HepG2 (cell line): ENCODE measurements around the gene TUT7. TPM values are rescaled to one million over a fixed set of nuclear protein-coding genes. Genes with fewer than 3 reads are reported as not detected.

ENCODE experiments used
- KDM6A ChIP-seq: IDR thresholded peaks from 2 replicates; pipeline ENCODE4 v1.6.1; 2016; ENCODE audit warnings: low read depth
- PCBP1 ChIP-seq: fragments of 200-400 bp; formaldehyde crosslinking; IDR thresholded peaks from 2 replicates; pipeline ENCODE4 v1.6.1; 2017; ENCODE audit warnings: mild to moderate bottlenecking, low read depth, low read length, borderline replicate concordance
- YEATS2 ChIP-seq: sonication (generic); formaldehyde crosslinking; IDR thresholded peaks from 2 replicates; pipeline ENCODE4 v1.4.0; 2020; ENCODE audit warnings: missing genetic modification reagents, borderline replicate concordance
- ZNF317 ChIP-seq: sonication (generic); formaldehyde crosslinking; IDR thresholded peaks from 2 replicates; pipeline ENCODE4 v1.5.0; 2020; ENCODE audit warnings: mild to moderate bottlenecking, missing genetic modification reagents
- ZNF326 ChIP-seq: sonication (generic); formaldehyde crosslinking; IDR thresholded peaks from 2 replicates; pipeline ENCODE4 v1.4.0; 2020; ENCODE audit warnings: missing genetic modification reagents, borderline replicate concordance
- ZNF530 ChIP-seq: sonication (generic); formaldehyde crosslinking; IDR thresholded peaks from 2 replicates; pipeline ENCODE4 v1.5.0; 2020; ENCODE audit warnings: low read depth, mild to moderate bottlenecking, missing genetic modification reagents
- ZNF549 ChIP-seq: sonication (generic); formaldehyde crosslinking; IDR thresholded peaks from 2 replicates; pipeline ENCODE4 v1.5.0; 2020; ENCODE audit warnings: missing genetic modification reagents
- polyA plus RNA-seq, 8 experiments: library from polyadenylated mRNA; depleted of rRNA in 3 of 8; stranded (reverse) in 7 of 8; unstranded in 1 of 8; fragments of >200 nt; fragmentation: Illumina TruSeq in 4 of 8; extraction: Trizol in 4 of 8; gene quantifications; 2 replicates each; pipeline versions ENCODE4 v1.2.1 to v1.2.3, GENCODE V29; 2011 to 2016; ENCODE audit warnings: low read depth in 4 of 8, missing spikeins in 1 of 8, mixed read lengths in 1 of 8; ENCODE audit not compliant: insufficient read depth in 1 of 8
- total RNA-seq, 5 experiments: library from RNA; depleted of rRNA; stranded (reverse); fragments of >200 nt; fragmentation: Illumina TruSeq; extraction: Trizol; gene quantifications; 2 replicates each; pipeline ENCODE4 v1.2.3, GENCODE V29; 2016; ENCODE audit warnings: low read depth in 1 of 5
- TF ChIP-seq, protein P1 (sequence below): IDR thresholded peaks from 2 replicates; pipeline ENCODE4 v1.6.1; 2016; ENCODE audit warnings: missing compliant biosample characterization, missing genetic modification reagents, borderline replicate concordance
- TF ChIP-seq, protein P2 (sequence below): sonication (generic); formaldehyde crosslinking; conservative IDR thresholded peaks from 2 replicates; pipeline ENCODE4 v1.8.0; 2022; ENCODE audit warnings: mild to moderate bottlenecking, moderate library complexity, missing genetic modification reagents
- TF ChIP-seq, protein P3 (sequence below): IDR thresholded peaks from 2 replicates; pipeline ENCODE4 v1.6.1; 2016; ENCODE audit warnings: low read depth
- TF ChIP-seq, protein P4 (sequence below): sonication (generic); formaldehyde crosslinking; IDR thresholded peaks from 2 replicates; pipeline ENCODE4 v1.5.1; 2020; ENCODE audit warnings: mild to moderate bottlenecking, missing genetic modification reagents, borderline replicate concordance
- TF ChIP-seq, protein P5 (sequence below): sonication (generic); formaldehyde crosslinking; IDR thresholded peaks from 2 replicates; pipeline ENCODE4 v1.5.1; 2020; ENCODE audit warnings: mild to moderate bottlenecking, missing genetic modification reagents, moderate library complexity

Gene TUT7
- total and polyA plus RNA-seq, 2 of the 13 experiments (the other 11 are each of a cell fraction or from before 2014, with no cell fraction given), result 12.0 to 19.4 TPM

DNA sequence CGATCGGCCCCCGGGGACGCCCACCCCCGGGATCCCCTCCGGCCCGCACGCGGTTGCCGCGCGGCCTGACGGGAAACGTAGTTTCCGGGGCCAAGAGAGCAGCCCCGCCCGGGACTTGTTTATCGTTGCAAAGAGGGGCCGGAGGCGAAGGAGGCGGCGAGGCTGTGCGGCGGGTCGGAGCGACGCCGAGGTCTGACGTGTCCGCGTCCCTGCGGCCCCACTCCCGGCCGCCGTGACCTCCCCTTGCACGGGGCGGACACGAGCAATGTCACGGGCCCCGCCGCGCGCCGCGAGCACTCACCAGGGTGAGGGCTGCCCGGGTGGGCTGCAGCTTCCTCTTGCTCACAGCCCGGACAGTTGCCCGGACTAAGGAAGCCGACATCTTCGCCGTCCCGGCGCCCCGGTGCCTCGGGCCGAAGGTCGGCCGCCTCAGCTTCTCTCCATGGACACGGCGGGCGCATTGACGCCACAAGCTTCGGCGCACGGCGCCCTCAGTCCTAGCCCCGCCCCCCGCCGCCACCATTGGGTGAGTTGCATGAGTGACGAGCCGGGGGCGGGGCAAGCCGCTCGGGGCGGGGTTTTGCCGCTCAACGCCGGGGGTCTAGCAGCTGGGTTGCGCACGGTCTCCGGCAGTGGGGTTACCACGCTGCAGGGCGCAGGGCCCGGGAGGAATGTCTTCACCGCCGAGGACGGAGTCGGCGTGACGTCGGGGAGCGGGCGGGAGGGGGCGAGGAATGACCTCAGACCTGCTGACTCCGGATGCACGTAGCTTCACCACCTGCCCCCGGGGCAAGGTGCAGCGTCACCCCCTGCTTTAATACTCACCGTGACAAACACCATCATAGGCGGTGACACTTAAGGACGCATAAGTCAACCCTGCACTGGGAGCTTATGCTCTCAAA is 71.9 kb downstream of the TUT7 start, which contains the start of gene ISCA1 (continued):
- TF ChIP-seq KDM6A (no peak), PCBP1 (no peak), ZNF317 (peak; percentile 60), ZNF549 (CRISPR knock-in tag) (0 out of 2 replicates have a peak, but pooled peaks have one; percentile 22), ZNF530 (no peak), YEATS2 (CRISPR knock-in tag) (no peak; the same call in 1 of the 2 replicates), ZNF326 (no peak)
- TF ChIP-seq, protein P1, sequence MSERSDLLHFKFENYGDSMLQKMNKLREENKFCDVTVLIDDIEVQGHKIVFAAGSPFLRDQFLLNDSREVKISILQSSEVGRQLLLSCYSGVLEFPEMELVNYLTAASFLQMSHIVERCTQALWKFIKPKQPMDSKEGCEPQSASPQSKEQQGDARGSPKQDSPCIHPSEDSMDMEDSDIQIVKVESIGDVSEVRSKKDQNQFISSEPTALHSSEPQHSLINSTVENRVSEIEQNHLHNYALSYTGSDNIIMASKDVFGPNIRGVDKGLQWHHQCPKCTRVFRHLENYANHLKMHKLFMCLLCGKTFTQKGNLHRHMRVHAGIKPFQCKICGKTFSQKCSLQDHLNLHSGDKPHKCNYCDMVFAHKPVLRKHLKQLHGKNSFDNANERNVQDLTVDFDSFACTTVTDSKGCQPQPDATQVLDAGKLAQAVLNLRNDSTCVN (CRISPR knock-in tag), result peak; percentile 28; the same call in 1 of the 2 replicates
- TF ChIP-seq, protein P2, sequence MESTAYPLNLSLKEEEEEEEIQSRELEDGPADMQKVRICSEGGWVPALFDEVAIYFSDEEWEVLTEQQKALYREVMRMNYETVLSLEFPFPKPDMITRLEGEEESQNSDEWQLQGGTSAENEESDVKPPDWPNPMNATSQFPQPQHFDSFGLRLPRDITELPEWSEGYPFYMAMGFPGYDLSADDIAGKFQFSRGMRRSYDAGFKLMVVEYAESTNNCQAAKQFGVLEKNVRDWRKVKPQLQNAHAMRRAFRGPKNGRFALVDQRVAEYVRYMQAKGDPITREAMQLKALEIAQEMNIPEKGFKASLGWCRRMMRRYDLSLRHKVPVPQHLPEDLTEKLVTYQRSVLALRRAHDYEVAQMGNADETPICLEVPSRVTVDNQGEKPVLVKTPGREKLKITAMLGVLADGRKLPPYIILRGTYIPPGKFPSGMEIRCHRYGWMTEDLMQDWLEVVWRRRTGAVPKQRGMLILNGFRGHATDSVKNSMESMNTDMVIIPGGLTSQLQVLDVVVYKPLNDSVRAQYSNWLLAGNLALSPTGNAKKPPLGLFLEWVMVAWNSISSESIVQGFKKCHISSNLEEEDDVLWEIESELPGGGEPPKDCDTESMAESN (CRISPR knock-in tag), result peak; percentile 6; the same call in 1 of the 2 replicates
- TF ChIP-seq, protein P3, sequence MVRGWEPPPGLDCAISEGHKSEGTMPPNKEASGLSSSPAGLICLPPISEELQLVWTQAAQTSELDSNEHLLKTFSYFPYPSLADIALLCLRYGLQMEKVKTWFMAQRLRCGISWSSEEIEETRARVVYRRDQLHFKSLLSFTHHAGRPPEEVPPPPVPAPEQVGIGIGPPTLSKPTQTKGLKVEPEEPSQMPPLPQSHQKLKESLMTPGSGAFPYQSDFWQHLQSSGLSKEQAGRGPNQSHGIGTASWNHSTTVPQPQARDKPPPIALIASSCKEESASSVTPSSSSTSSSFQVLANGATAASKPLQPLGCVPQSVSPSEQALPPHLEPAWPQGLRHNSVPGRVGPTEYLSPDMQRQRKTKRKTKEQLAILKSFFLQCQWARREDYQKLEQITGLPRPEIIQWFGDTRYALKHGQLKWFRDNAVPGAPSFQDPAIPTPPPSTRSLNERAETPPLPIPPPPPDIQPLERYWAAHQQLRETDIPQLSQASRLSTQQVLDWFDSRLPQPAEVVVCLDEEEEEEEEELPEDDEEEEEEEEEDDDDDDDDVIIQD (CRISPR knock-in tag), result peak; percentile 14
- TF ChIP-seq, protein P4, sequence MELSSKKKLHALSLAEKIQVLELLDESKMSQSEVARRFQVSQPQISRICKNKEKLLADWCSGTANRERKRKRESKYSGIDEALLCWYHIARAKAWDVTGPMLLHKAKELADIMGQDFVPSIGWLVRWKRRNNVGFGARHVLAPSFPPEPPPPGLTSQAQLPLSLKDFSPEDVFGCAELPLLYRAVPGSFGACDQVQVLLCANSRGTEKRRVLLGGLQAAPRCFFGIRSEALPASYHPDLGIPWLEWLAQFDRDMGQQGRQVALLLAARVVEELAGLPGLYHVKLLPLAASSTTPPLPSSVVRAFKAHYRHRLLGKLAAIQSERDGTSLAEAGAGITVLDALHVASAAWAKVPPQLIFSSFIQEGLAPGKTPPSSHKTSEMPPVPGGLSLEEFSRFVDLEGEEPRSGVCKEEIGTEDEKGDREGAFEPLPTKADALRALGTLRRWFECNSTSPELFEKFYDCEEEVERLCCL (CRISPR knock-in tag), result 0 out of 2 replicates have a peak, but pooled peaks have one; percentile 48
- TF ChIP-seq, protein P5, sequence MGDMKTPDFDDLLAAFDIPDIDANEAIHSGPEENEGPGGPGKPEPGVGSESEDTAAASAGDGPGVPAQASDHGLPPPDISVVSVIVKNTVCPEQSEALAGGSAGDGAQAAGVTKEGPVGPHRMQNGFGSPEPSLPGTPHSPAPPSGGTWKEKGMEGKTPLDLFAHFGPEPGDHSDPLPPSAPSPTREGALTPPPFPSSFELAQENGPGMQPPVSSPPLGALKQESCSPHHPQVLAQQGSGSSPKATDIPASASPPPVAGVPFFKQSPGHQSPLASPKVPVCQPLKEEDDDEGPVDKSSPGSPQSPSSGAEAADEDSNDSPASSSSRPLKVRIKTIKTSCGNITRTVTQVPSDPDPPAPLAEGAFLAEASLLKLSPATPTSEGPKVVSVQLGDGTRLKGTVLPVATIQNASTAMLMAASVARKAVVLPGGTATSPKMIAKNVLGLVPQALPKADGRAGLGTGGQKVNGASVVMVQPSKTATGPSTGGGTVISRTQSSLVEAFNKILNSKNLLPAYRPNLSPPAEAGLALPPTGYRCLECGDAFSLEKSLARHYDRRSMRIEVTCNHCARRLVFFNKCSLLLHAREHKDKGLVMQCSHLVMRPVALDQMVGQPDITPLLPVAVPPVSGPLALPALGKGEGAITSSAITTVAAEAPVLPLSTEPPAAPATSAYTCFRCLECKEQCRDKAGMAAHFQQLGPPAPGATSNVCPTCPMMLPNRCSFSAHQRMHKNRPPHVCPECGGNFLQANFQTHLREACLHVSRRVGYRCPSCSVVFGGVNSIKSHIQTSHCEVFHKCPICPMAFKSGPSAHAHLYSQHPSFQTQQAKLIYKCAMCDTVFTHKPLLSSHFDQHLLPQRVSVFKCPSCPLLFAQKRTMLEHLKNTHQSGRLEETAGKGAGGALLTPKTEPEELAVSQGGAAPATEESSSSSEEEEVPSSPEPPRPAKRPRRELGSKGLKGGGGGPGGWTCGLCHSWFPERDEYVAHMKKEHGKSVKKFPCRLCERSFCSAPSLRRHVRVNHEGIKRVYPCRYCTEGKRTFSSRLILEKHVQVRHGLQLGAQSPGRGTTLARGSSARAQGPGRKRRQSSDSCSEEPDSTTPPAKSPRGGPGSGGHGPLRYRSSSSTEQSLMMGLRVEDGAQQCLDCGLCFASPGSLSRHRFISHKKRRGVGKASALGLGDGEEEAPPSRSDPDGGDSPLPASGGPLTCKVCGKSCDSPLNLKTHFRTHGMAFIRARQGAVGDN (CRISPR knock-in tag), result peak; percentile 92
